A673 (cell line): Measurements from ENCODE around the gene POLD2.

Experiments
- CTCF ChIP-seq: fragments of 300-800, 200-600 bp; sonication (generic); conservative IDR thresholded peaks from 2 replicates; pipeline ENCODE4 v1.5.1; 2017; ENCODE audit warnings: low read depth, mild to moderate bottlenecking, antibody characterized with exemption, low read length, moderate library complexity, mixed read lengths
- EZH2 ChIP-seq: fragments of 200-600 bp; sonication (generic); IDR thresholded peaks from 2 replicates; pipeline ENCODE4 v1.6.1; 2017; ENCODE audit warnings: borderline replicate concordance, low read depth, mild to moderate bottlenecking, mixed read lengths, antibody characterized with exemption, low read length; ENCODE audit not compliant: poor library complexity, severe bottlenecking

GRCh38 chr7:44117801-44118429 lies 5.4 kb downstream of the POLD2 start:
- TF ChIP-seq CTCF (no peak), EZH2 (no peak)
